Osteocyte (in vitro differentiated cells): ENCODE measurements around the gene MT1H. TPM values are rescaled to one million over a fixed set of nuclear protein-coding genes. Genes with fewer than 3 reads are reported as not detected.

Source experiments
- DNase-seq: peaks from one replicate; pipeline ENCODE4 v3.0.0; 2021; ENCODE audit warnings: mixed read lengths; ENCODE audit not compliant: unreplicated experiment; ENCODE audit errors: extremely low spot score
- H3K27ac Mint-ChIP-seq: one replicate; pipeline ENCODE4 v1.8.0; 2021; ENCODE audit warnings: mild to moderate bottlenecking, mixed read lengths; ENCODE audit not compliant: unreplicated experiment
- H3K27me3 Mint-ChIP-seq: one replicate; pipeline ENCODE4 v1.8.0; 2021; ENCODE audit warnings: mixed read lengths; ENCODE audit not compliant: unreplicated experiment
- H3K36me3 Mint-ChIP-seq: one replicate; pipeline ENCODE4 v1.8.0; 2021; ENCODE audit warnings: mixed read lengths; ENCODE audit not compliant: unreplicated experiment
- H3K4me1 Mint-ChIP-seq: one replicate; pipeline ENCODE4 v1.8.0; 2021; ENCODE audit warnings: mixed read lengths; ENCODE audit not compliant: unreplicated experiment
- H3K4me3 Mint-ChIP-seq: one replicate; pipeline ENCODE4 v1.8.0; 2021; ENCODE audit warnings: mild to moderate bottlenecking, moderate library complexity, mixed read lengths; ENCODE audit not compliant: unreplicated experiment
- H3K9me3 Mint-ChIP-seq: one replicate; pipeline ENCODE4 v1.8.0; 2021; ENCODE audit warnings: mixed read lengths; ENCODE audit not compliant: unreplicated experiment
- CTCF ChIP-seq: fragments of 200-600 bp; sonication (generic); IDR thresholded peaks from 2 replicates; pipeline ENCODE4 v1.5.0; 2021; ENCODE audit warnings: antibody characterized with exemption, mild to moderate bottlenecking, moderate library complexity
- total RNA-seq: library from RNA; stranded (reverse); gene quantifications from 2 replicates; pipeline ENCODE4 v1.2.1, GENCODE V29; 2021

The MT1H gene
- total RNA-seq, 1 donor from 2014 or later = not detected

- no peak for TF ChIP-seq CTCF
- no peak for DNase-seq
- no peaks in the 10 kb centered on the region for H3K9me3 Mint-ChIP-seq
- peaks cover 7% of the 10 kb centered on the region for H3K4me1 Mint-ChIP-seq
- no peaks in the 10 kb centered on the region for H3K36me3 Mint-ChIP-seq
- H3K27me3 Mint-ChIP-seq = peaks cover 40% of the 10 kb centered on the region
- H3K4me3 Mint-ChIP-seq = no peak overlapping the region
- no peak overlapping the region for H3K27ac Mint-ChIP-seq
Observed at GRCh38 chr16:56643833-56644232, 25.8 kb upstream of the MT1H start.

GRCh38 chr16:56645311-56645710 is 24.3 kb upstream of the MT1H start:
- H3K4me3 Mint-ChIP-seq = no peak overlapping the region
- H3K9me3 Mint-ChIP-seq = no peaks in the 10 kb centered on the region
- no peaks in the 10 kb centered on the region for H3K36me3 Mint-ChIP-seq
- no peak for TF ChIP-seq CTCF
- H3K27me3 Mint-ChIP-seq = peaks cover 36% of the 10 kb centered on the region
- H3K4me1 Mint-ChIP-seq = peaks cover 7% of the 10 kb centered on the region
- DNase-seq = no peak
- H3K27ac Mint-ChIP-seq = no peak overlapping the region

- peaks cover 7% of the 10 kb centered on the region for H3K4me1 Mint-ChIP-seq
- H3K27ac Mint-ChIP-seq = no peak overlapping the region
- peaks cover 36% of the 10 kb centered on the region for H3K27me3 Mint-ChIP-seq
- DNase-seq = no peak
- TF ChIP-seq CTCF = no peak
- no peaks in the 10 kb centered on the region for H3K36me3 Mint-ChIP-seq
- H3K9me3 Mint-ChIP-seq = no peaks in the 10 kb centered on the region
- no peak overlapping the region for H3K4me3 Mint-ChIP-seq
Observed at GRCh38 chr16:56645838-56646237, 23.8 kb upstream of the MT1H start.

- H3K27ac Mint-ChIP-seq = no peak overlapping the region
- no peak for DNase-seq
- H3K27me3 Mint-ChIP-seq = peaks cover 41% of the 10 kb centered on the region
- H3K36me3 Mint-ChIP-seq = no peaks in the 10 kb centered on the region
- no peaks in the 10 kb centered on the region for H3K9me3 Mint-ChIP-seq
- TF ChIP-seq CTCF = no peak
- no peak overlapping the region for H3K4me3 Mint-ChIP-seq
- H3K4me1 Mint-ChIP-seq = peaks cover 7% of the 10 kb centered on the region
Observed at GRCh38 chr16:56647641-56648431, 21.8 kb upstream of the MT1H start.

- Mint-ChIP-seq H3K27me3 (peaks cover 35% of the 10 kb centered on the region), H3K4me3 (no peak overlapping the region), H3K36me3 (no peaks in the 10 kb centered on the region), H3K4me1 (peaks cover 8% of the 10 kb centered on the region), H3K27ac (no peak overlapping the region), H3K9me3 (no peaks in the 10 kb centered on the region)
- DNase-seq = no peak
- TF ChIP-seq CTCF = no peak
Observed at GRCh38 chr16:56649271-56649670, 20.3 kb upstream of the MT1H start.
